Measurements from ENCODE around the gene ENTREP1.
A peak's percentile ranks its signal among the peaks of the same experiment; 100 is the strongest.

DNA sequence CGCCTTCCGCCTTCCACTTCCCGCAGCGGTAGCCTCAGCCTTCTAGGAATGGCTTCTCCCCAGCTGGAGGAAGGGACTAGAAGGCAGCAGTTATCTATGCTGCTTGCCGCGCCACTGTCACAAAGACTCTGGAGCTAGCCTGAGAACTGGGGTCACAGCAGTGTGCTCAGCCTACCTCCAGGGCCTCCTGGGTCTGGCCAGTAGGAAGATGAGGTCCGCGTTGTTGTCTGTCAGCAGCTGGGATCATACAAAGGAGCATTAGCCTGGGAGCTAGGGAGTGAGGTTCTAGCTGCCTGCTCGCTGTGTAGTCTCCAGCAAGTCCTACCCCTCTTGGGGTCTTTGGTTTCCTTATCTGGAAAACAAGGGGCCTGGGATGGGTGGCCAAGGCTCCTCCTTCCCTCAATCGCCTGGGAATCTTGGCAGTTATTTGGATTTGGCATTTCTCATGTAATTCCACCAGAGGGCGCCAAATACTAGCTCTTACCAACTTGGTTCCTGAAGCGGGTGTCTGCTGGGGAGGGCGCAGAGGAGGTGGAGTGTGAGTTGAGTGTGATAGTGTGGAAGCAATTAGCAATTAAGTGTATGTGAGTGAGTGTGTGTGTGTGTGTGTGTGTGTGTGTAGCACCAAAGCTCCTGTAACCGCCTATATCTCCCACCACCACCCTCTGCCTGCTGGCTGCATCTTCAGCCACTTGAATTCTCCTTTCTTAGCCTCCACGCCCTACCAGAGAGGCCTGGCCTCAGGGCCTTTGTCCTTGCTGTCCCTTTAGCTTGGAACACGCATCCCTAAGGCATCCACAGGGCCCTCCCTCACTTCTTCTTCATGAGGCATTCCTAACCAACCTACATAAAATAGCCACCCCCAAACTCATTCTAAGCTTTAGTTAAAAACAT, 97.1 kb downstream of the ENTREP1 start:
- TF ChIP-seq, protein P1, sequence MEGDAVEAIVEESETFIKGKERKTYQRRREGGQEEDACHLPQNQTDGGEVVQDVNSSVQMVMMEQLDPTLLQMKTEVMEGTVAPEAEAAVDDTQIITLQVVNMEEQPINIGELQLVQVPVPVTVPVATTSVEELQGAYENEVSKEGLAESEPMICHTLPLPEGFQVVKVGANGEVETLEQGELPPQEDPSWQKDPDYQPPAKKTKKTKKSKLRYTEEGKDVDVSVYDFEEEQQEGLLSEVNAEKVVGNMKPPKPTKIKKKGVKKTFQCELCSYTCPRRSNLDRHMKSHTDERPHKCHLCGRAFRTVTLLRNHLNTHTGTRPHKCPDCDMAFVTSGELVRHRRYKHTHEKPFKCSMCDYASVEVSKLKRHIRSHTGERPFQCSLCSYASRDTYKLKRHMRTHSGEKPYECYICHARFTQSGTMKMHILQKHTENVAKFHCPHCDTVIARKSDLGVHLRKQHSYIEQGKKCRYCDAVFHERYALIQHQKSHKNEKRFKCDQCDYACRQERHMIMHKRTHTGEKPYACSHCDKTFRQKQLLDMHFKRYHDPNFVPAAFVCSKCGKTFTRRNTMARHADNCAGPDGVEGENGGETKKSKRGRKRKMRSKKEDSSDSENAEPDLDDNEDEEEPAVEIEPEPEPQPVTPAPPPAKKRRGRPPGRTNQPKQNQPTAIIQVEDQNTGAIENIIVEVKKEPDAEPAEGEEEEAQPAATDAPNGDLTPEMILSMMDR (IDR thresholded peaks at IDR 0.05), result peak; percentile 84
- no peak for TF ChIP-seq RFX5 (IDR thresholded peaks at IDR 0.05; ENCODE audit: low read length)
- TF ChIP-seq, protein P2, sequence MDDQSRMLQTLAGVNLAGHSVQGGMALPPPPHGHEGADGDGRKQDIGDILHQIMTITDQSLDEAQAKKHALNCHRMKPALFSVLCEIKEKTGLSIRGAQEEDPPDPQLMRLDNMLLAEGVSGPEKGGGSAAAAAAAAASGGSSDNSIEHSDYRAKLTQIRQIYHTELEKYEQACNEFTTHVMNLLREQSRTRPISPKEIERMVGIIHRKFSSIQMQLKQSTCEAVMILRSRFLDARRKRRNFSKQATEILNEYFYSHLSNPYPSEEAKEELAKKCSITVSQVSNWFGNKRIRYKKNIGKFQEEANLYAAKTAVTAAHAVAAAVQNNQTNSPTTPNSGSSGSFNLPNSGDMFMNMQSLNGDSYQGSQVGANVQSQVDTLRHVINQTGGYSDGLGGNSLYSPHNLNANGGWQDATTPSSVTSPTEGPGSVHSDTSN (IDR thresholded peaks at IDR 0.05), result no peak
- no peak for TF ChIP-seq POLR2AphosphoS5 (IDR thresholded peaks at IDR 0.05; ENCODE audit: low read depth, low read length)
- TF ChIP-seq SMC3 (IDR thresholded peaks at IDR 0.05; ENCODE audit: low read depth, low read length), result peak; percentile 95
- no peak for TF ChIP-seq EP300 (IDR thresholded peaks at IDR 0.05; ENCODE audit: borderline replicate concordance in 1 of 2, low read depth in 1 of 2, low read length in 1 of 2)
- TF ChIP-seq, protein P3, sequence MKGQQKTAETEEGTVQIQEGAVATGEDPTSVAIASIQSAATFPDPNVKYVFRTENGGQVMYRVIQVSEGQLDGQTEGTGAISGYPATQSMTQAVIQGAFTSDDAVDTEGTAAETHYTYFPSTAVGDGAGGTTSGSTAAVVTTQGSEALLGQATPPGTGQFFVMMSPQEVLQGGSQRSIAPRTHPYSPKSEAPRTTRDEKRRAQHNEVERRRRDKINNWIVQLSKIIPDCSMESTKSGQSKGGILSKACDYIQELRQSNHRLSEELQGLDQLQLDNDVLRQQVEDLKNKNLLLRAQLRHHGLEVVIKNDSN (IDR thresholded peaks at IDR 0.05; ENCODE audit: borderline replicate concordance, low read depth), result no peak
- TF ChIP-seq NRF1 (IDR thresholded peaks at IDR 0.05; ENCODE audit: low read depth, low read length), result no peak
